Thymus (tissue), 11 donors: Measurements from ENCODE around the gene SPTB. TPM values are rescaled to one million over a fixed set of nuclear protein-coding genes. Genes with fewer than 3 reads are reported as not detected.
A peak's percentile ranks its signal among the peaks of the same experiment; 100 is the strongest.

Experiments
- DNase-seq, 9 donors: peaks; one replicate each; pipeline ENCODE4 v3.0.0-alpha.2; 2013; ENCODE audit warnings: low spot score in 9 of 9, low read depth in 6 of 9, missing footprints in 1 of 9
- H3K27ac ChIP-seq, 2 donors: one replicate each; pipeline ENCODE4 v1.5.1; 2013; ENCODE audit warnings: control low read depth in 1 of 2, low read depth in 1 of 2, low read length in 1 of 2, mild to moderate bottlenecking in 1 of 2, moderate library complexity in 1 of 2
- H3K27me3 ChIP-seq, 2 donors: one replicate each; pipeline ENCODE4 v1.5.1; 2013; ENCODE audit warnings: low read length in 1 of 2; ENCODE audit not compliant: control insufficient read depth in 2 of 2, insufficient read depth in 1 of 2
- H3K36me3 ChIP-seq, 2 donors: one replicate each; pipeline ENCODE4 v1.5.1; 2013; ENCODE audit warnings: low read length in 1 of 2, mild to moderate bottlenecking in 1 of 2, moderate library complexity in 1 of 2; ENCODE audit not compliant: control insufficient read depth in 2 of 2, insufficient read depth in 2 of 2
- H3K4me1 ChIP-seq, 2 donors: one replicate each; pipeline ENCODE4 v1.5.1; 2013; ENCODE audit warnings: low read length in 2 of 2; ENCODE audit not compliant: control insufficient read depth in 2 of 2, insufficient read depth in 2 of 2
- H3K4me3 ChIP-seq, 2 donors: one replicate each; pipeline ENCODE4 v1.5.1; 2013; ENCODE audit warnings: low read length in 2 of 2, control low read depth in 1 of 2, mild to moderate bottlenecking in 1 of 2
- H3K9me3 ChIP-seq, 2 donors: one replicate each; pipeline ENCODE4 v1.5.1; 2013; ENCODE audit warnings: low read length in 1 of 2, mild to moderate bottlenecking in 1 of 2; ENCODE audit not compliant: control insufficient read depth in 2 of 2, insufficient read depth in 1 of 2
- WGBS: extraction: QIAGEN DNeasy Blood & Tissue Kit; methylation state at CpG from one replicate; pipeline ENCODE4 v1.1.7; 2013; 5-methylcytosine and 5-hydroxymethylcytosine counted together
- polyA plus RNA-seq: library from polyadenylated mRNA; stranded (reverse); fragments of 200-250 nt; gene quantifications from one replicate; pipeline ENCODE4 v1.2.3, GENCODE V29; 2013
- total RNA-seq: library from RNA; stranded (reverse); fragments of 120-200 nt; gene quantifications from one replicate; pipeline ENCODE4 v1.2.4, GENCODE V29; 2013
- donor health status: healthy.

Gene SPTB
- total and polyA plus RNA-seq, 2 donors, result 1.1 to 1.8 TPM

GRCh38 chr14:64765740-64766302 lies 113.9 kb downstream of the SPTB start:
- DNase-seq, result no peak
- 99% methylated on average over 4 of the region's 4 CpGs for WGBS
- H3K36me3 ChIP-seq, result no peaks in the 10 kb centered on the region
- H3K4me3 ChIP-seq, result no peak overlapping the region
- H3K27ac ChIP-seq, result no peak overlapping the region
- no peaks in the 10 kb centered on the region for H3K9me3 ChIP-seq
- H3K27me3 ChIP-seq, result peaks cover 0 to 19% of the 10 kb centered on the region in 2 donors
- peaks cover 0 to 22% of the 10 kb centered on the region in 2 donors for H3K4me1 ChIP-seq

- 38% methylated on average over 29 of the region's 29 CpGs for WGBS
- H3K4me3 ChIP-seq, result no peak overlapping the region
Observed at GRCh38 chr14:64764641-64765520, 114.8 kb downstream of the SPTB start.

DNA sequence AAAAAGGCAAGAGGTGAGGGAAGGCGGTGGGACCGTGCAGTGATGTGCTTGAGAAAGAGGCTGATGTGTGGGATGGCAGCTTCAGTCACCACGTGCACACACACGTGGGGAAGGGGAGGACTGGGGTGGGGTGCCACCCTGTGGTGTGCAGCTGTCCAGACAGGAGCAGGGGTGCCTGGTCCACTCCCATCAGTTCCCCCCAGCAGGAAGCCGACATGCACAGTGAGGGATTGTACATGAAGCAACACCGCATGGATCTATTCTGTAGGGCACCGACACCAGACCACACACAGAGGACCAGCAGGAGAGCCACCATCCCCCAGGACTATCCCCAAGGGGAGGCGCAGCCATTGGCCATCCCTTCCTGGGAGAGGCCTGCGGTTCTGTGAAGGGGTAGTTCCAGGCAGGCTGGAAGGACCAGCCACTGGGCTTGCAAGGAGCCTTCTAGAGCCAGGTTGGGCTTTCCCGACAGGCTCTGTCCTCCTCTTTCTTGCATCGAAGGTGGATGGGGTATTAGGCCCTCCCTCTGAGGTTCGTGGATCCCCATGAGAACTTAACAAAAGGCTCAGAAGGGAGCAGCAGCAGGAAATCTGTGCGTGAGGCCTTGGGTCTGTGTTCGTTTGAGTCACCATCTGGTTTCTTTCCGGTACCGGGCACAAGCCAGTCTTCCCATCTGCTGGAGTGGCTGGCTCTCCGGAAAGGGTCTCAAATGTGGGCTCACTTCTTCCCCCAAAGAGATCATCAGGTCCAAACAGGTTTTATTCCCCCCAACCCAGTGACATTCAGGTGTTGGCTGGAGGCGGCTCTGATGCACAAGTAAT lies 115.7 kb downstream of the SPTB start:
- no peaks in the 10 kb centered on the region for H3K36me3 ChIP-seq
- no peaks in the 10 kb centered on the region for H3K9me3 ChIP-seq
- peaks cover 0 to 19% of the 10 kb centered on the region in 2 donors for H3K27me3 ChIP-seq
- H3K27ac ChIP-seq, result no peak overlapping the region
- no peak overlapping the region for H3K4me3 ChIP-seq
- DNase-seq, result peak in 1 of 9 donors; percentile 11
- 74% methylated on average over 18 of the region's 18 CpGs for WGBS
- peaks cover 0 to 22% of the 10 kb centered on the region in 2 donors for H3K4me1 ChIP-seq

More at GRCh38 chr14:64764641-64765520, 114.8 kb downstream of the SPTB start:
- Histone ChIP-seq H3K36me3 (no peaks in the 10 kb centered on the region), H3K4me1 (peaks cover 0 to 22% of the 10 kb centered on the region in 2 donors), H3K27me3 (peaks cover 0 to 19% of the 10 kb centered on the region in 2 donors), H3K9me3 (no peaks in the 10 kb centered on the region), H3K27ac (no peak overlapping the region)
- DNase-seq, result peak; percentile 34 to 82 (median 61)

- H3K4me3 ChIP-seq, result no peak overlapping the region
- peaks cover 0 to 19% of the 10 kb centered on the region in 2 donors for H3K27me3 ChIP-seq
- H3K36me3 ChIP-seq, result no peaks in the 10 kb centered on the region
- H3K9me3 ChIP-seq, result no peaks in the 10 kb centered on the region
- peaks cover 0 to 22% of the 10 kb centered on the region in 2 donors for H3K4me1 ChIP-seq
- WGBS, result 74% methylated on average over 11 of the region's 11 CpGs
- H3K27ac ChIP-seq, result no peak overlapping the region
- no peak for DNase-seq
Observed at GRCh38 chr14:64763085-64763782, 116.5 kb downstream of the SPTB start.

GRCh38 chr14:64762044-64763034 lies 117.4 kb downstream of the SPTB start:
- Histone ChIP-seq H3K4me3 (no peak overlapping the region), H3K36me3 (no peaks in the 10 kb centered on the region), H3K27me3 (peaks cover 0 to 19% of the 10 kb centered on the region in 2 donors), H3K27ac (no peak overlapping the region), H3K9me3 (no peaks in the 10 kb centered on the region), H3K4me1 (peaks cover 0 to 31% of the 10 kb centered on the region in 2 donors)
- WGBS, result 58% methylated on average over 19 of the region's 19 CpGs
- DNase-seq, result peak in 1 of 9 donors; percentile 40

DNA sequence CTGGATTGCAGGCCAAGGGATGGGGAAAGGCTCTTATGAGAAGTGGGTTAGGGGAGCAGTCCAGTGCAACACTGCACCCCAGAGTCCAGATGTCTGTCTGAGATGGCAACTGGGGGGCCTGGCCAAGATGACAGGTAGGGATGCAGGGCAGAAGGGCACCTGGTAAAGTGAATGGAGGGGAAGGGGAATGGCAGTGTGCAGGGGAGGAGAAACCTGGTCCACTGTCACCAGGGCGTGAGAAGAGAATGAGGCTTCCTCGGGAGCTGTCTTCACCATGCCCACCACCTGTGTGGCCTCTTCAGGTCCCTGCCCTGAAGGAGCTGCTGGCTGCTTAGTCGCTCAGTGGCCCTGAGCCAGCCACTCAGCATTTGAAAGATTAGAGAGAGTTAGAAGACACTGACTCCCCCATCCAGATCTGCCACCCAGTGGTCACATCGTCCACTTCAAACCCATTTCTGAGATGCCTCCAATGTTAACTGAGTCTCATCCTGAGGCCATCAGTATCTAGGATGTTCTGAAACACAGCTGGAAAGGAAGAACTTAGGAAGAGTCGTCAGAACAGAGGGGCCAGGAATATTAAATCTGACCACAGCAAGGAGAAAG lies 118.2 kb downstream of the SPTB start:
- peaks cover 0 to 19% of the 10 kb centered on the region in 2 donors for H3K27me3 ChIP-seq
- no peak overlapping the region for H3K4me3 ChIP-seq
- 80% methylated on average over 5 of the region's 5 CpGs for WGBS
- no peaks in the 10 kb centered on the region for H3K9me3 ChIP-seq
- DNase-seq, result no peak
- no peak overlapping the region for H3K27ac ChIP-seq
- H3K36me3 ChIP-seq, result no peaks in the 10 kb centered on the region
- peaks cover 0 to 32% of the 10 kb centered on the region in 2 donors for H3K4me1 ChIP-seq

DNA sequence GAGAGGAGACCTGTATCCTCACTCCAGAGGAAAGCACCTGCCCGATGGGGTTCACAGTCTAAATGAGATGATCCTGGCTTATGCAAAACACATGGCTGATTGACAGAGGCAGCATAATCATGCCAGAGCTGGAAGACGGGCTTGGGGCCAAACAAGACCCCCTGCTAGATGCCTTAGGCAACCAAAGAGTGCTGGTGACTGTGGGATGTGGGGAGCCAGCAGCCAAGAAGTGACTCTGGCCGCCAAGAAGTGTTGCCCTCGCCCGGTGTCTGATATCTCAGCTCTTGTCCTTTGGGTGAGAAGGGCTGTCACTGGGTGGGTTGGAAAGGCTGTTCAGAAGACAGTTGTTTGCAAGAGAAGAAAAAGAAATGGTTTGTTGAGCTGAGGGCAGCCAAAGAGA lies 118.8 kb downstream of the SPTB start:
- 86% methylated on average over 5 of the region's 5 CpGs for WGBS
- Histone ChIP-seq H3K4me1 (peaks cover 0 to 32% of the 10 kb centered on the region in 2 donors), H3K36me3 (no peaks in the 10 kb centered on the region), H3K9me3 (no peaks in the 10 kb centered on the region), H3K4me3 (no peak overlapping the region), H3K27me3 (peaks cover 0 to 19% of the 10 kb centered on the region in 2 donors), H3K27ac (no peak overlapping the region)
- no peak for DNase-seq
